ENCODE results near the gene TNMD.
A peak's percentile ranks its signal among the peaks of the same experiment; 100 is the strongest.

The TNMD gene

DNA sequence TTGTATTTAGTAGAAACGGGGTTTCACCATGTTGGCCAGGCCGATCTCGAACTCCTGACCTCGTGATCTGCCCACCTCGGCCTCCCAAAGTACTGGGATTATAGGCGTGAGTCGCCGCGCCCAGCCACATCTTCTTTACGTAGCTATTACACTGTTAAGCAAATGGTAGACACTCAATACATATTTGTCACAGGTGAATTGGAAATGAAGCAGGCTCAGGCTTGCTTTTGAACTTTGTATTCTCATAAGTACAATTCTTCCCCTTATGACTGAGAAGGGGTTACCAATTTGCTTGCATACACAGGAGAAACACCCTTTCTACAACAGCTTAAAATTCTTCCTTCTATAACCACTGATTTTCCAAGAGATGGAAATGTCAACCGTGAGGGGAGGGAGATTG is 58.5 kb downstream of the TNMD start:
- no peak overlapping the region for H3K4me3 ChIP-seq
- peak overlapping the region in 7 of 21 experiments; percentile 8 to 65 (median 36) for H3K27ac ChIP-seq

- peak within 1 kb of the TSS in 1 of 7 experiments; percentile 12 for H3K4me3 ChIP-seq
- H3K27ac ChIP-seq = peak within 1 kb of the TSS in 12 of 21 experiments; percentile 7 to 65 (median 38)
Measured at GRCh38 chrX:100643956-100644860, 59.5 kb downstream of the TNMD start, which contains the start of gene SRPX2. TSS of gene SRPX2 (plus strand) at chrX:100644199. CDS start at chrX:100646323, 2,124 bp downstream.

GRCh38 chrX:100645106-100645505 is 60.4 kb downstream of the TNMD start:
- no peak overlapping the region for H3K4me3 ChIP-seq
- peak overlapping the region in 6 of 21 experiments; percentile 7 to 54 (median 32) for H3K27ac ChIP-seq

DNA sequence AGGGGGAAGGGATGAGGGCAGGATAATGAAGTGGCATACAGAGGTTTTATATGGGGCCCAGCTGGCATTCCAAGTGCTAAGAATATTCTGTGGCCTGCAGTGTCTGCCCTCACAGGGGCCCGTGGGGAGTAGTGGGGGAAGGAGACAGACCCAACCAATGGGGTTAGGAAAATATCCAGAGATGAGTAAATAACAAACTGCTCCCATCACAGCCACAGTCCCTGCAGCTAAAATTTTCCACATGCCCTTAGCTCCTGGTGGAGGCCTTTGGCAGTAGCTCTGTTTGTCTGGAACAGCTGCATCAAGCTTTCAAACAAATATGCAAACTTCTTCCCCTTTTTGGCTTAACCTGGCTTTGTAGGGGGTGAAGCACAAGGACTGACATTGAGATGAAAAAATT is 62.4 kb downstream of the TNMD start:
- Histone ChIP-seq H3K4me3 (no peak overlapping the region), H3K27ac (peak overlapping the region in 3 of 21 experiments; percentile 17 to 75 (median 59))

GRCh38 chrX:100647739-100648138 is 63.0 kb downstream of the TNMD start:
- Histone ChIP-seq H3K4me3 (no peak overlapping the region), H3K27ac (peak overlapping the region in 6 of 21 experiments; percentile 0 to 75 (median 38))

DNA sequence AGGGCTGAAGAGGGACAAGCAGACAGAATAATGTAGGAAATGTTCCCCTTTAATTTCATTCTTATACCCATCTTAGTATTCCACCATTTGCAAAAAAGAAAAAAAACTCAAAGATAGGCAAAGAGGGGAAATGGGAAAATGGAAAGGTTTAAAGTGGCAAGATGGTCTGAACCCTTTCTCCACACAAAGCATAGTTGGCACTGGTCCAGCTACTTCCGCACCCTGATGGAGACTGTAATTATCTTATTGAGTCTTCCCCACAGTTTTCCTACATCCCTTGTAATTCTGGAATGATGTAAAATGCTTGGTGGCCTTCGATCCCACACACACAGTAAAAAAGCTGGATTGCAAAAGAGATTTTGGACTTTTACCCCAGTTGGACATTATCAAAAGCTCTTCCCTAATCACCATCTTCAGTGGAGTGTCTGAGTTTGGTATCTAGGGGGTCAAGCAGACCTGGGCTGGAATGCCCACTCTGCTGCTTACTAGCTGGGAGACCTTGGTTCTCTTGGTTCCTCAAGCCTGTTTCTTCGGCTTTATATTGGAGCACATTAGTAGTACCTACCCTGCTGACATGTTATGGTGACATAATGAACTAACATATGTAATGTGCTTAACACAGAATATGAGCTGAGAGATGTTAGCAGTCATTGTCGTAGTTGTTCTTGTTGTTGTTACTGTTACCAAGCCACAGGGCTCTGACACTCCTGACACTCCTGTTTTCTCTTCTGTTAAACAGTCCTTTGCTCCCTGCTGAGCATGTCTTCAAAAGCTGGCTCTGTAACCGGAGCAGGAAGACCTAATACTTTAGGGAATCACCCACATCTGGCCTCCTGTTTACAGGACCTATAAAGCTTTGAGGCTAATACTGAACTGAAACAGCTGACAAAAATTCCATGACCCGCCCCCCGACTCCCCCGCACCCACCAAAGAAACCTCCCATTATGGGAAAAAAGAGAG is 64.0 kb downstream of the TNMD start:
- Histone ChIP-seq H3K27ac (peak overlapping the region in 18 of 21 experiments; percentile 28 to 79 (median 54)), H3K4me3 (no peak overlapping the region)
